MM.1S (cell line): ENCODE results near the gene DTNB.

Experiments
- CTCF ChIP-seq: fragments of 300-600 bp; sonication (generic); IDR thresholded peaks from 2 replicates; pipeline ENCODE4 v1.5.1; 2016; ENCODE audit warnings: antibody characterized with exemption, low read length, mixed read lengths
- EZH2 ChIP-seq: fragments of 300-600 bp; sonication (generic); optimal IDR thresholded peaks from 2 replicates; pipeline ENCODE3; 2017; ENCODE audit warnings: low read depth, mild to moderate bottlenecking, antibody characterized with exemption, low read length, mixed read lengths

- TF ChIP-seq CTCF (no peak), EZH2 (no peak)
Observed at GRCh38 chr2:25710750-25711149, 37.4 kb upstream of the DTNB start.
